HT-29 (cell line): ENCODE results near the gene LRCH4. TPM values are rescaled to one million over a fixed set of nuclear protein-coding genes. Genes with fewer than 3 reads are reported as not detected.
"Not testable (repeated sequence)": the region's sequence is repeated elsewhere in the genome, so short reads cannot be mapped to it uniquely, and the experiment has no call there.

Experiments
- DNase-seq: peaks from one replicate; pipeline ENCODE4 v3.0.0-alpha.2; 2015; ENCODE audit warnings: low spot score
- total RNA-seq: library from RNA; depleted of rRNA; stranded (reverse); fragments of >200 nt; shearing (Covaris generic); gene quantifications from 2 replicates; pipeline ENCODE4 v1.2.3, GENCODE V29; 2014

Gene LRCH4
- total RNA-seq, 1 experiment from 2014 or later = 72.9 TPM

DNA sequence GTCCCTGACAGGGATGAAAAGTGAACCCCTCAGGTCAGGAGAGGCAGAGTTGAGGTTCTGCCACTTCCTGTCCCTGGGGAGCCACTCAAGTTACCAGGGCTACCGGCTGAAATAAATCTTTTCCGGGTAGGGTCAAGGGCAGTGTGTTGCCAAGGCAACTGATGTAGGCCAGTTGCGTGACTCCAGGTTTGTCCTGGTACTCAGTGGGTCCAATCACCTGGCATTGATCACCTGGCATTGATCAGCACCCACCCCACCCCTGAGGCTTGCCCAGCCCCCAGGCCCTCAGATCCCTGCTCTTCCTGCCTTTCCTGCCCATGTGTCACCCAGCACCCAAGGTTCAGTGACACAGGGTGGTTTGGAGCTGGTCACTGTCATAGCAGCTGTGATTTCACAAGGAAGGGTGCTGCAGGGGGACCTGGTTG lies 18.2 kb downstream of the LRCH4 start:
- no peak for DNase-seq

- DNase-seq = no peak
Observed at GRCh38 chr7:100567031-100567730, 18.7 kb downstream of the LRCH4 start.

DNA sequence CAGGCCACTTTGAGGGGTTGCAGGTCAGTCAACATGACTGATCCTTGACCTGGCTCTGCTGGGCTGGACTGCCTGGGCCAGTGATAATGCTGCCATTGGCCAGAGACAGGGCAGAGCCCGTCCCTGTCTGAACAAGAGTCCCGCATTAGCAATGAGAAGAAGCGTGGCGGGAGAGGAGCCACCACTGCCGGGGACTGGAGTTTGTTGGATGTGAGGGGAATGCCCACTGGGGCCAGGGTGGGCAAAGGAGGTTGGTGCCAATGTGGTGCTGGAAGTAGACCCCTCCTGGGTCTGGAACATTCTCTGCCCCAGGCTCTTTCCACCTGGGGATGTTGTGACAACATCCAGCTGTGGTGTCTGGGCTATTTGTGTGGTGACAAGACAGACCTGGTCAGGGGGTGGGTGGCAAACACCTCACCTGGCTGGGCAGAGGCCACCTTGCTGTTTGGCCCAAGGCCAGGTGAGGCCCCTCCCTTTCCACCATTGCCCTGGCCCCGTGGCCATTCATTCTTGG lies 19.9 kb downstream of the LRCH4 start:
- DNase-seq = no peak

DNA sequence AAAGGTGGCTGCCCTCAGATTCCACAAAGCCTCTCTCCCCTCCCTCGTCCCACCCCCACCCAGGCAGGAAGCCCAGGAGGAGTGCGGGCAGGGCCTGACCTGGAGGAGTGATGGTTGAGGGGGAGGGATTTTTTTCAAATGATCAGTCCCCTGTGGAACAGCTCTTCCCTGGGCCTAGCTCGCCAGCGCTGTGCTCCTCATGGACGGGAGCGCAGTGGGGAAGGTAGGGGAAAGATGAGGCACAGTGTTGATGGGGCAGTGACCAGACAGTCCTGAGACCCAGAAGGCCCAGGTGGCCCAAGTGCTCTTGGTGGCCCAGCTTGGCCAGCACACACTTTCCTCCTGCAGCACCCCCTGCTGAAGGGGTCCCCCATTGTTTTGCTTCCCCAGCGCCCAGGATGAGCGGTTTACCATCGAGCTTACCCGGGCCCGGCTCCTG lies 20.8 kb downstream of the LRCH4 start:
- no peak for DNase-seq

- not testable (repeated sequence) for DNase-seq
Observed at GRCh38 chr7:100564405-100564804, 21.5 kb downstream of the LRCH4 start.

- peak; percentile 82 for DNase-seq
Observed at GRCh38 chr7:100563809-100564400, 22.0 kb downstream of the LRCH4 start.

GRCh38 chr7:100563100-100563564 lies 22.8 kb downstream of the LRCH4 start:
- DNase-seq = no peak

DNA sequence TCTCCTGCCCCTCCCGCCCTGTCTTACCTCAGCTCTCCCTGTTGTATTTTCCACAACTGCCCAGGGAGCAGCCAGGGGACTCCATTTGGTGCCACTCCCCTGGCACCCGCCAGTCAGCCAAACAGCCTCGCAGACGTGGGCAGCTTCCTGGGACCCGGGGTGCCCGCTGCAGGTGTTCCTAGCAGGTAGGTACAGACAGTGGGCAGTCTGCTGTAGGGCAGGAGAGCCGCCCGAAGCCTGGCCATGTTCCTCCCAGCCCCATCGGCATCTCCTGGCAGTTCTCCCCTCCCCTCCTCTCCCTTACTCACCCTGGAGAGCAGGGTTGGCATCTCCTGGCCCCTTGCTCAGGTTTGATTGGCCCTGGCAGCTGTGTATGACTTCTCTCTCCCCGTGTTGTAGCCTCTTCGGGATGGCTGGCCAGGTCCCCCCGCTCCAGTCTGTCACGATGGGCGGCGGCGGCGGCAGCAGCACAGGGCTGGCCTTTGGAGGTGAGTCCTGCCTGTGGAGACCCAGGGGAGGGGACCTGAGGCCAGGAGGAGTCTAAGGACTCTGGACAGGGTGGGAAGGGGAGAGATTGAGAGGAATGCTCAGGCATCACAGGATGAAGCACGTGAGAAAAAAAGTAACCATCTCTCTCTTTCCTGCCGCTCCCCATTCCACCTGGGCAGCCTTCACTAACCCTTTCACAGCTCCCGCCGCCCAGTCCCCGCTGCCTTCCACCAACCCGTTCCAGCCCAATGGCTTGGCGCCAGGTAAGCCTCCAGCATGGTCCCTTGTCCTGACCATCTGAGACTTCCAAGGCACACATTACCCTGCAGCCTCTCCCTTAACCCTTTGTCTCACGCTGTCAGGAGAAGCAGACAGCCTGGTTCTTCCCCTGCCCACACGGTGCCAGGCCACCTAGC lies 23.5 kb downstream of the LRCH4 start:
- no peak for DNase-seq

DNA sequence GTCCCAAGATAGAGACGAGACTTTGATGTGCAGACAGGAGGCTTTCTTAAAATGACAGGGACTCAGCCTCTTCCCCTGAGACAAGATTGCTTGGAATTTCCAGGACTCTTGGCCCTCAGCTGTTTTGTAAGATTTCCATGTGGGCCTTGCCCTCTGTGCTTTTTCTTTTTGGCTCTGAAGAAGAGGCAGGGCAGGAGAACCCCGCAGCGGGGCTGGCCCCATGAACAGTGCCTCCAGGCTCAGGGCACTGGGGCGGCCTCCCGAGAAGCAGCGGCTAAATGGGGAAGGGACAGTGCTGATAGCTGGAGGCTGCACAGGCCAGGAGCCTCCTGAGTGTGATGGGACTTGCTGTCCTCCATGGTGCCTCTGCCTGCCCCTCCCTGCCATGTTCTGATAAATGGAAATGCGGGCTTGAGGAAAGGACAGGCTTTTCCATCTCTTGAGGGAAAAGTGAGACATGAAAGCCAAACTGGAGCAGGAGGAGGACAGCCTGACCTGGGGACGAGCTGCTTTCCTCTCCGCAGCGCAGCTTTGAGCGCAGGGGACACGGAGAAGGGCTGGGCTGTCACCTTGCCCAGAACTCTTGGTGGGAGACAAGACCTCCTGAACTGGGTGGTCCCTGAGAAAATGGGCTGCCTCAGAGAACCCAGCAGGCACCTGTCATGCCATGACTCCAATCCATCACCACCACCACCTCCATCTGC lies 24.3 kb downstream of the LRCH4 start:
- no peak for DNase-seq

GRCh38 chr7:100559127-100559526 lies 26.8 kb downstream of the LRCH4 start:
- no peak for DNase-seq

DNA sequence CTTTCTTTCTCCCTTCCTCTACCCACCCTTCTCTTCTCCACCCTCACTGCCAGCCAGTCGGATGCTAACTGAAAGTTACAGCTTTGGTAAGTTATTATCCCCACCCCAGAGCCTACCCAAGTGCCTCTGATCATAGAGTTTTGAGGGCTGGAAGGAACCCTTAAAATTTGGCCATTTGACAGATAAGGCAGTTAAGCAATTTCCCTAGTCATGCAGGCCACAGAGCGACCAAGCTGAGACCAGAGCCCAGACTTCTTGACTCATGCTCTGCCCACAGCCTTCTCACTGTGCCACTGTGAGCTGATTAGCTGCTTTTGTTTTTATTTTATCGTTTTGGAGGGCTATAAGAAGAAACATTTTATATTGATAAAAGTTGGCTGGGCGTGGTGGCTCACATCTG lies 29.4 kb downstream of the LRCH4 start:
- DNase-seq = no peak

- no peak for DNase-seq
Observed at GRCh38 chr7:100555701-100556100, 30.2 kb downstream of the LRCH4 start.

- DNase-seq = no peak
Observed at GRCh38 chr7:100553032-100553431, 32.9 kb downstream of the LRCH4 start.

- DNase-seq = no peak
Observed at GRCh38 chr7:100552532-100552931, 33.4 kb downstream of the LRCH4 start.

- not testable (repeated sequence) for DNase-seq
Observed at GRCh38 chr7:100548446-100548845, 37.5 kb downstream of the LRCH4 start.

DNA sequence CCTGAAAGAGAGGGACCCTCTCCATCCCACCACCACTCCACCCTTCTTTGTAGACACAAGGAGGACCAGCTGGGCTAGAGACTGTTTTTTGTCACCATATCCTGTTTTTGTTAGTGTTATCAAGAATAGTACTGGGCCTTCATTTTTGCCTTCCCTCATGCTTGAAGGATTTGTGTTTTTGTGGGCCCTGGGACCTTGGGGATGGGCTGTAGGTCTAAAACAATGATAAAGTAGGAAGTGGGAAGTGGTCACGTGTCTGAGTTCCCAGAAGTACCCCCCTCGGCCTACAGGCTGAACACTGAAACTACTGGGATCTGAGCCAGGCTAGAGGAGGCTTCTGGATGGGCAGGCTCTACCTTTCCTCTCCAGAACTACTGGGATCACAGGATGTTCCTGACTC lies 38.1 kb downstream of the LRCH4 start:
- no peak for DNase-seq

DNA sequence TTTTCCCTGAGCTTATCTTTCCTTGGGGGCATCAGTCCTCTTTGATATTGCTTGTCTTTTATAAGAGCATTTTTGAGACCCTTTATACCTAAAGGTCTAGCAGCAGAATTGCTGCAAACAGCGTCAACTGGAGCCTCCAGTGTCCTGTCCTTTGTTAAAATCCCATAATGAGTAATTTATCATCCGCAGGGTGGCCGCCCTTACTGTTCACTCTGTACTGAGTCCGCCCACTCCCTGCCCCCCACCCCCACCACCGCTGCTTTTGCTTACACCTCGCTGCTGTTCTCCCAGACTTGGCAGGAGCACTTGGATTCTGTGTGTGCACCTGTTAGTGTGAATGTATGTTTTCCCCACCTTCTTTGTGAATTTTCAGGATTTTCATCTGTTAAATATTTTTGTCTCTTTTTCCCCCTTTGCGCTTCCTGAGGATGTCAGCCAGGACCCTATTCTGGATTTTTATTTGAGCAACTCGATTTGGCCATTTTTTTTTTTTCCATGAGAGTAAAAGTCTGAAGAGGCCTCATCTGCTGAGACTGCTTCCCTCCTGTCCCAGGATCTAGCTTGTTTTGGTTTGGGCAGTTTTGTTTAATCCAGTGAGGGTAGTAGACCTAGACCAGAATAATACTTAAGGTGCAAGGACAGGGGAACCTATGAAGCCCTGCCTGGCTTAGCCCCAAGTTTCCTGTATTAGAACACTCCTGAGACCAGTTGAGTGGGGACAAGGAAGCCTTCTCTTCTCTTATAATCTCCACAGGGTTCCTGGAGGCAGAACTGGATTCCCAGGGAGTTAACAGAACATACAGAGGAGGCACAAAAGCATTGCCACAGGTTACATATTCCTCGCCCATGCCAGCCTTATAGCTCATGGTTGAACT lies 38.8 kb downstream of the LRCH4 start:
- DNase-seq = peak; percentile 30

- DNase-seq = peak; percentile 80
Observed at GRCh38 chr7:100546129-100546925, 39.6 kb downstream of the LRCH4 start.

DNA sequence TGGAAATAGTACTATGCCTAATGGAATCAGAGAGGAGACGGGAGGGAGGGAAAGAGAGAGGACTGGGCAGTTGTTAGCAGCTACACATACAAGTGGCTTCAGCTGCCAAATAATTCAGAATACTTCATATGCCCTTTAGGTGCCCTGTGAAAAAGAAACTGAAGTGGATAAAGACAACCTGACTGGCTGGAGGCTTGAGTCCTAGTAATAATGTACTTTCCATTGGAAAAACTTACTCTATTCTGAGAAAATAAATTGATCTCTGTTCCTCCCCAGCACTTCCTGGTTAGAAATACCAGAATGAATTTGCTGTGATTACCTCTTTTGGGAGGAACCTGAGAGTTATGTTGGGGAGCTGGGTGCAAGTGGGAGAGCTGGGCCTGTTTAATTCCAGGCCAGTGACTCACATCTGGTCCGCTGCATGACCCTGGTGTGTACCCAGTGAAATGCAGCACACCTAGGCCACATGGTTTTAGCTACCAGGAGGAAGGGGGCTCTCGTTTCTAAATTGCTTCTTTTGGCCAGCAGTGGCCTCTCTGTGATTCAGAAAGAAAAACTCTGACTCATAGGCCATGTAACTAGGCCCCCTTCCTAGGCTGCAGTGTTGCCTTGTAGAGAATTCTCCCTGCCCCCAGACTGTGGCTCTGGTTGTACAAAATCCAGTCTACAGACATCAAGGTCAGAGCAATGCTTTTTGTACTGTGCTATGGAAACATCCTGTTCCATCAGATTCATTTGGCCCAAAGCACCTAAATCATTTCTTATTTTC lies 40.4 kb downstream of the LRCH4 start:
- peak; percentile 83 for DNase-seq
